HFFc6 (cell line): Measurements from ENCODE around the gene AOPEP. TPM values are rescaled to one million over a fixed set of nuclear protein-coding genes. Genes with fewer than 3 reads are reported as not detected.
A peak's percentile ranks its signal among the peaks of the same experiment; 100 is the strongest.

Experiments
- DNase-seq: peaks from one replicate; pipeline ENCODE4 v3.0.0-alpha.2; 2018
- H3K27ac Mint-ChIP-seq: 2 replicates; pipeline ENCODE4 v1.8.0; 2020; ENCODE audit warnings: mild to moderate bottlenecking, mixed read lengths
- H3K27me3 Mint-ChIP-seq: 2 replicates; pipeline ENCODE4 v1.8.0; 2021; ENCODE audit warnings: mild to moderate bottlenecking, moderate library complexity, mixed read lengths; ENCODE audit not compliant: insufficient read depth
- H3K36me3 Mint-ChIP-seq: 2 replicates; pipeline ENCODE4 v1.8.0; 2021; ENCODE audit warnings: low read depth, mixed read lengths
- H3K4me1 Mint-ChIP-seq: 2 replicates; pipeline ENCODE4 v1.8.0; 2020; ENCODE audit warnings: low read depth, mixed read lengths
- H3K4me3 Mint-ChIP-seq: 2 replicates; pipeline ENCODE4 v1.8.0; 2020; ENCODE audit warnings: mild to moderate bottlenecking, moderate library complexity, mixed read lengths
- H3K9me3 Mint-ChIP-seq: 2 replicates; pipeline ENCODE4 v1.8.0; 2020; ENCODE audit warnings: mild to moderate bottlenecking, mixed read lengths
- CTCF ChIP-seq: fragments of 200-600 bp; sonication (generic); IDR thresholded peaks from 2 replicates; pipeline ENCODE4 v1.5.0; 2021; ENCODE audit warnings: antibody characterized with exemption, mild to moderate bottlenecking
- total RNA-seq, 6 experiments: library from RNA; stranded (reverse); fragmentation: NEBNext Ultra II Directional; extraction: Animal tissue kit (Norgen Biotek cat#: 25700); gene quantifications; 2 replicates in 1 of 6; 3 replicates in 5 of 6; pipeline ENCODE4 v1.2.3, GENCODE V29; 2021

AOPEP gene
- total RNA-seq, 6 experiments from 2014 or later: 32.2 to 46.6 (median 36.3) TPM

- Mint-ChIP-seq H3K4me1 (peaks cover 87% of the 10 kb centered on the region), H3K4me3 (peak overlapping the region; percentile 70), H3K36me3 (peaks cover 61% of the 10 kb centered on the region), H3K9me3 (no peaks in the 10 kb centered on the region), H3K27ac (peak overlapping the region; percentile 87), H3K27me3 (no peaks in the 10 kb centered on the region; the same call in 1 of the 2 replicates)
- 0 out of 2 replicates have a peak, but pooled peaks have one; percentile 2 for TF ChIP-seq CTCF
- no peak for DNase-seq
These were observed 297.7 kb downstream of the AOPEP start for GRCh38 chr9:95024097-95024671.

- H3K9me3 Mint-ChIP-seq: no peaks in the 10 kb centered on the region
- H3K27ac Mint-ChIP-seq: peak overlapping the region; percentile 87
- H3K4me3 Mint-ChIP-seq: peak overlapping the region; percentile 67
- peak; percentile 77 for DNase-seq
- H3K36me3 Mint-ChIP-seq: peaks cover 48% of the 10 kb centered on the region
- no peaks in the 10 kb centered on the region; the same call in 1 of the 2 replicates for H3K27me3 Mint-ChIP-seq
- peaks cover 87% of the 10 kb centered on the region for H3K4me1 Mint-ChIP-seq
- peak; percentile 57 for TF ChIP-seq CTCF
These were observed 299.0 kb downstream of the AOPEP start for GRCh38 chr9:95025213-95026147.

- peak overlapping the region; percentile 87 for H3K27ac Mint-ChIP-seq
- peaks cover 90% of the 10 kb centered on the region for H3K4me1 Mint-ChIP-seq
- H3K36me3 Mint-ChIP-seq: peaks cover 53% of the 10 kb centered on the region
- H3K4me3 Mint-ChIP-seq: peak overlapping the region; percentile 67
- TF ChIP-seq CTCF: no peak
- DNase-seq: no peak
- H3K27me3 Mint-ChIP-seq: no peaks in the 10 kb centered on the region; the same call in 1 of the 2 replicates
- no peaks in the 10 kb centered on the region for H3K9me3 Mint-ChIP-seq
These were observed 299.6 kb downstream of the AOPEP start for GRCh38 chr9:95026148-95026524.

- Mint-ChIP-seq H3K4me3 (no peak overlapping the region), H3K36me3 (peaks cover 42% of the 10 kb centered on the region), H3K27me3 (no peaks in the 10 kb centered on the region; the same call in none of the 2 replicates), H3K4me1 (peaks cover 90% of the 10 kb centered on the region), H3K9me3 (no peaks in the 10 kb centered on the region), H3K27ac (peak overlapping the region; percentile 37)
- DNase-seq: no peak
- TF ChIP-seq CTCF: no peak
These were observed 301.7 kb downstream of the AOPEP start for GRCh38 chr9:95027914-95028852.

GRCh38 chr9:95028853-95029219 is 302.3 kb downstream of the AOPEP start:
- Mint-ChIP-seq H3K4me1 (peaks cover 87% of the 10 kb centered on the region), H3K4me3 (no peak overlapping the region), H3K36me3 (peaks cover 42% of the 10 kb centered on the region), H3K27ac (peak overlapping the region; percentile 47; the same call in 1 of the 2 replicates), H3K27me3 (no peaks in the 10 kb centered on the region; the same call in none of the 2 replicates), H3K9me3 (no peaks in the 10 kb centered on the region)
- no peak for DNase-seq
- no peak for TF ChIP-seq CTCF
